Pulmonary artery endothelial cell (primary cell): Measurements from ENCODE around the gene BICC1. TPM values are rescaled to one million over a fixed set of nuclear protein-coding genes. Genes with fewer than 3 reads are reported as not detected.

Experiments
- DNase-seq: peaks from one replicate; pipeline ENCODE4 v3.0.0-alpha.2; 2011; ENCODE audit warnings: low read depth, low spot score
- total RNA-seq: library from RNA; depleted of rRNA; stranded (reverse); fragments of >200 nt; gene quantifications from 2 replicates; pipeline ENCODE4 v1.2.3, GENCODE V29; 2014

BICC1 gene
- total RNA-seq, 1 donor from 2014 or later, result 1.7 TPM

DNA sequence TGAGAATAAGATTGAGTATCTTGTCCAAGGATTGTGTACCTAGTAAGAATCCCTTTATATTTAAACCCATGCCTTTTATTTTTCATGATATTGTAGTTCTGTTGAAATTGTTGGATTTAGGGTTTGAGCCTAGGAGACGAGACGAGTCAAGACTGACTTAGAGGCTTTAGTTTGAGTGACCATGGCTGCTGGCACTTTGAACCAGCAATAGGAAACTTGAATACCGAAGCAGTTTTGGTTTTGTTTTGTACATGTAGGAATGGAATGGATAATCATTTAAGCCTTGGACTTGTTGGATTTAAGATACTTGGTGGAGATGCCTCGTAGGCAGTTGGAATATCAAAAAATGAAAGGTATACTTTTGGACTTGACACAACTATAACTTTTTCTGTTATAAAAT, 229.0 kb downstream of the BICC1 start:
- no peak for DNase-seq

DNA sequence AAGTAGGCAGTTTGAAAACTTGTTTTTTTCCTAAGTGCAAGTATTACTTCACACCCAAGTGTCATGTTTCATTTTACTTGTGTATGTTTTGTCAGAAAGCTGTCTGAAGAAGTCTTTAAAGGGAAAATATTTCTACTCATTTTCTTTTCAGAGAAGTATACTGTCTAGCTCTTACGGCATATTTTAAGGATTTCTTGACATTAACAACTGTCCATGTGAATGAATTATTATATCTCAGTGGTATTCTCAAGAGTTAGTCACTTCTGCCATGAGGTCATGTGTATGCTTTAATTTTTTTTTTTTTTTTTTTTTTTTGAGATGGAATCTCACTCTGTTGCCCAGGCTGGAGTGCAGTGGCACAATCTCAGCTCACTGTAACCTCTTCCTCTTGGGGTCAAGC, 229.5 kb downstream of the BICC1 start:
- DNase-seq, result no peak

DNA sequence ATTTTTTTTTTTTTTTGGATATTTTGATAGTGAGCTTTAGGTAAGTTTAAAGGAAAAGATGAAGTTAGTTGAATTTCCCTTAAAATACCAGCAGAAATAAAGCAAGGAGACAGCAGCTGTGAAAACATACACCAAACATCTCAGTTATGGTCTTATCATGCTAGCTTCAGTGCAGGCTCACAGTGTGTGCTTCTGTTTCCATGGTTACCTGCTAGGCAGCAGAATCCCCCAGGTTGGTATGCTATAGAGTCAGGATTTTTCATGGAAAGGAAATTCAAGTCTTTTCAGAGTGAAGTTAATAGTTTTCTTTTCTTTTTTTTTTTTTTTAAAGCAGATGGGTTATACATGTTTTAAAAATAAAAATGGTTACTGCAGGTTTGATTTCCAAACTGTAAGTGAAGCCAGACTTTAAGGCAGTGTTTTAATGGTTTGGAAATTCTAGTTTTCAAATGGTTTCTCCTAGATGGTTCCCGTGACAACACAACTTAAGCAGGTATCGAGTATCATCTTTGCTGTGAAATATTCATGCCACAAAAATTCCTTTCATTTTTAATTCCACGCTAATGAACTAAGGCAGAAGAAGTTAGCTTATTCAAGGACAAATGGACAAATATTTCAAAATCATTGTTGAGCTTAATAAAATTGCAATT, 230.9 kb downstream of the BICC1 start:
- no peak for DNase-seq

DNA sequence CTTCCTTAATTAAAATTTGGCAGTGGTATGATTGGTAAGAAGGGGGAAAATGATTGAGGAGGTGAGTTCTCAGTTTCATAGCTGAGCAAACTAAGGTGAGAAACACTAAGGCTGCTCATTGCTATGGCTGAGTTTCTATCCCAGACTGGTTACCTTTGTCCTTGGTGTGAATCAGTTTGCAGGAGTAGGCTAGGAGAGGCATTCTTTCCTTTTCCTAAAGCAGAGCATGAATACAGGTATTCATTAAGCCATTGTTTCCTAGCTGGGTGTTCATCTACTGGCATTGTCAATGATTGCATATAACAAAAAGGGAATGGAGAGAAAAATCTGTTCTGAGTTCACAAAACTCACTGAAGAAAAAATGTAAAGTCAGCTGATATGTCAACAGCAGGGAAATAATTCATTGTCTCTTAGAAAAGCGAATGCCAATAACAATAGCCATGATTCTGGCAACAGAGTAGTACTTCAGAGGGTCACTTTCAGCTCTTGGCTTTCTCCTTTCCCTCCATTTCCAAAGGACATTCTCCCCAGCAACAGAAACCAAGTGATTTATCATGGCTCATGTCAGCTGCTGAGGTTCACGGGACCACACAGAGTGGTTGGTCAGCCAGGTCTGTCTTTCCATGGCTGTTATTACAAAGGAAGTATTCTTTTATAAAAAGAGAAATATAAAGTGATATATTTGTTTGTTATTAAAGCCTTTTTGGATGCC, 234.0 kb downstream of the BICC1 start:
- DNase-seq, result no peak

DNA sequence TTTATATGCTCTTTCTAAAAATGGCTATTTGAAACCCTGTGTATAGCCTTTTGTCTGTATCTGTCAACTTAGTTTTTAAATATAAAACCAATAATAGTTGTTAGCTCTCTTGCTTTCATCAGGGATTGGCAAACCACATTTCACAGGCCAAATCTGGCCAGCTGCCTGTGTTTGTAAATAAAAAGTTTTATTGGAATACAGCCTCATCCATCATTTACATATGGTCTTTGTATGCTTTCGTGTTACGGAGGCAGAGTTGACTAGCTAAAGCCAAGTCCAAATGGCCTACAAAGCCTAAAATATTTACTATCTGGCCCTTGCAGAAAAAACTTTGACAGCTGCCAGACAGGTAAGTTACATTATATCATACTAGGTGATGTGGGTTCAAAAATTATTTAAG, 235.0 kb downstream of the BICC1 start:
- DNase-seq, result no peak

DNA sequence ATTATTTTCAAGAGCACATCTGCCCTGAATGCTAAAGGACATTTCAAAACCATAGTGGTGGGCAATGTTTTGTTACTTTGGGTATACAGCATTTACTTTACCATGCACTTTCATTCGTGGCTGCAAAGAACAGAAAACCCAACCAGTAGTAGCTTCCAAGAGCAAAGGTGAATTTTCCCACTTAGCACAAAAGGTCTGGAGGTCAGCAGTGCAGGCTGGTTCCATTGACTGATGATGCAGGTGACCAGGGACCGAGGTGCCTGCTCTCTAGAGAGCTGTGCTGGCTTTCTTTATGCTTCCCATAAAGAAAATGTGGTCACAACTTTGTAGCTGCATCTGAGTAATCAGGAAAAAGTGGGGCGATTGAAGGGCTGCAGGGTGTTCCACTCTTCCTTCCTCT, 240.0 kb downstream of the BICC1 start:
- no peak for DNase-seq

DNA sequence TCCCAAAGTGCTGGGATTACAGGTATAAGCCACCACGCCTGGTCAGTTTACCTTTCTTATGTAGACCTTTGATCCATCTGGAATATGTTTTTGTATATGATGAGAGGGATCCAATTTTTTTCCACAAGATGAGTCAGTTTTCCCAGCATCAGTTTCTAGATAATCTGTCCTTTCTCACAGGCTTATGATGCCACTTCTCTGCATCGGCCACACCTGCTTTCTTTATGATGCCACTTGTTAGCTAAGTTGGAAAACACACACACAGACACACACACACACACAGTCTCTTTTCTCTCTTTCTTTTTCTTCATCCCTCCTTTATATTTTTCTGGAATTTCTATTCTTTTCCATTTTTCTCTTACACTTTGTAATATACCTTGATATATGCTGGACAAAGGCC, 240.8 kb downstream of the BICC1 start:
- DNase-seq, result no peak

DNA sequence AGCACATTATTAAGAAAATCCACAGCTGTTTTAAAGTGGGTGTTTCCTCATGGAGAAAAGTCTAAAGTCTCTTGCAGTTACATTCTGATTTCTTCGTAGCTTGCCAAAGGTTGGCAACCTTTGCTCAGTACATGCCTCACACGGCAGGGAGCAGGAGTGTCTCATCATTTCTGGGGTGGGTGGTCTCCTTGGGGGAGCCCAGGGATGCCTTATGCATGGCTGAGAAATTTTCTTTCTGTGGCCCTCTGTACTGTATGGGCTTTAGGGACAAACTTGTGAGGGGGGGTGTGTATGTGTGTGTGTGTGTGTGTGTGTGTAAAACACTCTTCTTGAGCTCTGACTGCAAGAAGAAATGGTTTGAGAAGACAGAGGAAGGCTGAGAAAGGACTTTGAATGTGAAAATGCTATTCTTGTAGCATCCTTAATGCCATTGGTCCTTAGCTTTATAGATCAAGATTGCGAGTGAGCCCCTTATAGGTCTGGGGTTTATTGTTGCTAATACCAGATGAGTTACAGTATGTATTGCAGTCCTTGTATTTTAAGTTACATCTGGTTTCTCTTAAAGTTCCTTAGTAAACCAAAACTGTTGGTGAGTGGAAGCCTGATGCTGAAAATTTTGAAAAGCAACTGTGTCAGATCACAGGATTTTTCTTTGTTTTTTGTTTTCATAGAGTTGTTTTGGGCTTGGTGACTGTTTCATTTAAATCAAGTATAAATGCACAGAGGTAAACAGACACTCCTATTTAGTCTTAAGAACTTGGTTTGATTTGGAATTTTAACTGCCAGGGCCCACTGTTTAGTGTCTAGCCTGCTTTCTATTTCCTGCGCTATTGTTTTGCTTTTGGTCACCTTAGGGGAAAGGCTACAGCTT, 242.0 kb downstream of the BICC1 start:
- no peak for DNase-seq

DNA sequence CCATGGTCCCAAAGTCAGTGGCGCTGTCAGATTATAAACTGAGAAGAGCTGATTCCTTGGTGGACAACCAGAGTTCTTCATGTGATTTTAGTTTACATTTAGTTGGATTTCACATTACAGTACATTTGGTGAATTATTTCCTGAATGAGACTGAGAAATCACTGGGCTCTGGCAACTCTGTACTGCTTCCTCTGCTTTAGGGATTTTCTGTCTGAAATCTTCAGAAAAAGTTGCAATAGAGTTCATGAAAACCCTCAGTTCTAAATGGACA, 242.6 kb downstream of the BICC1 start:
- no peak for DNase-seq

DNA sequence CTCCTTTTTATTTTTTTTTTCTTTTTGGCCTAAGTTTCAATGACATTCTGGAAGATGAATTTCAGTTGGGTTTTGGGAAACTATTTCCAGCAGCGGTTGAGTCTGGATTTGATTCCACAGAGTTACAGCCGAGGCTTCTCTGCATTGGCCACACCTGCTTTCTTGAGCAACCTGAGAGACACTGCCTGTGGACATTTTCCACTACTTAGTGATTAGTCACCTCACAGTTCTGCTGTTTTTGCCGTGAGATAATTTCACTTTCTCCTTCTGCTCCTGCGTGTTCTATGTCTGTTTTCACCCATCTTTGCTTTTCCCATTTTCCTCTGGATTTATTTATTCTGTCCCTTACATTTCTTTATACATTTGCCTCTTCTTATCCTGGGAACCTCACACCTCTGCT, 243.0 kb downstream of the BICC1 start:
- no peak for DNase-seq

DNA sequence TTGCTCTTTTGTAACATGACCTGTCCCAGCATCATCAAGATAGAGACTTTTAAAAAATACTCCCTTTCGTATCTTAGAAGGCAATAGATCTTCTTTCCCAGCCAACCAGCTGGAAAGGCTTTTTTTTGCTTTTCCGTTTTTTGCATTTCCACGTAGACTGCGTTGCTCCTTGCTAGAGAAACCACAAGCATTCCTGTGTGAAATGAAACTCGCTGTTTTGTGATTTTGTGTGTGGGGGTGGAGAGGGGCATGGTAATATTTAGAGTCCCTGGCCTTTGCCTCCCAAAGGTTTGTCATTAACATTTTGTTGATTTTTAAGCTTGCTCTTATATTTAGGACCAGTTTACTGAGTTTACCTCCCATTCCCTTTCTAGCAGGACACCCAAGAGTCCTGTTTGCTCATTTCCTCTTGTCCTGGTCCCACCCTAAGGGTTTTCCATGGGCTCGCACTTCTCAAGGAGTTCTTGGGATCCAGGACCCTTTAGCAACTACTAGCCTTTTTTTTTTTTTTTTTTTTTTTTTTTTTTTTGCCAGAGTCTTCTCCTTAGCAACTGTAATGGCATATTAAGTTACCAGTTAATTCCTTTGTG, 243.6 kb downstream of the BICC1 start:
- DNase-seq, result no peak

DNA sequence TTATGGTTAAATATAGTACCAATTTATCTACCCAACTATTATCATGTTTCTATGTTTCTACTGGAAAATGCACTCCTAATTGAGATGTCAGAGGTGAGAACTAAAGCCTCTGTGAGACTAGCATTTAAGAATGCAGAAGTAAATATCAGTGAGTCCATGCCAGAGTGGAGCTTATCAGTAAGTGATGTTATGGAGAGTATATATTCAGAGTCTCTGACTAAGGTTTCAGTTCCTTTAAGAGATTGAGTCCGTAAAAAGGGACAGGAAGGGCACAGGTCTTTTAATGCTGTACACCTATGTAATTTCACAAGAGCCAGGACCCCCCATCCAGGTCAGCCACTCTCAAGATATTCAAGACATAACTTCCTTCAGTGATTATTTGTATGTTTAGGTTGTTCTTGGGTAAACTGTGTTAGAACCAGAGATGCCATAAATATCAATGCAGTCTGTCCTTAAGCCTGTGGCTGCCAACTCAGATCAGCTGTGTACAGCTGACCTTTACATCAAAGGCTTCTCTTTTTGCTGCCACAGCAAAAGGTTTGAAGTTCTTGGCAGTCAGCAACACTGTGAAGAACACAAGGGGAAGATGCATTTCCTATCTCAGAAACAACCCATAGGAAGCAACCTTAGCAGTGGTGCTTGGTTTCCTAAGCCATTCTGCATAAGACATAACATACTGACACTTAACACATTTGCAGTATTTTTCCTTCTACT, 244.8 kb downstream of the BICC1 start:
- DNase-seq, result no peak

DNA sequence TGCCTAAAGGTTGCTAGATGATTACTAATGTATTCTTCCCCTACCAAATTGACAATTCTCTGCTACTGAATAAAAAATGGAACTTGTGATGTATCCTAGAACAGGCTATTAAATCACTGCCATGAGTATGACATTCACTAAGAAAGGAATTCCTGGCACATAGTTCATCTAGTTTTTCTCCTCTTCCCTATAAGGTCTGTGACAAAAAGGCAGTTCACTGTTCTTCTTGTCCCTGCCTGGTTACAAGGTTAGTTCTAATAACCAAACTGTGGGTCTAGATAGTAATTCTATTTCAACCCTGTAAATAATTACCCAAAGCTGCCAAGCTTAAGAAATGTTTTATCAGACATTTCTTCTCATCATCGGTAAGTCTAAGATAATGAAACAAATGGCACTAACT, 245.6 kb downstream of the BICC1 start:
- DNase-seq, result no peak

DNA sequence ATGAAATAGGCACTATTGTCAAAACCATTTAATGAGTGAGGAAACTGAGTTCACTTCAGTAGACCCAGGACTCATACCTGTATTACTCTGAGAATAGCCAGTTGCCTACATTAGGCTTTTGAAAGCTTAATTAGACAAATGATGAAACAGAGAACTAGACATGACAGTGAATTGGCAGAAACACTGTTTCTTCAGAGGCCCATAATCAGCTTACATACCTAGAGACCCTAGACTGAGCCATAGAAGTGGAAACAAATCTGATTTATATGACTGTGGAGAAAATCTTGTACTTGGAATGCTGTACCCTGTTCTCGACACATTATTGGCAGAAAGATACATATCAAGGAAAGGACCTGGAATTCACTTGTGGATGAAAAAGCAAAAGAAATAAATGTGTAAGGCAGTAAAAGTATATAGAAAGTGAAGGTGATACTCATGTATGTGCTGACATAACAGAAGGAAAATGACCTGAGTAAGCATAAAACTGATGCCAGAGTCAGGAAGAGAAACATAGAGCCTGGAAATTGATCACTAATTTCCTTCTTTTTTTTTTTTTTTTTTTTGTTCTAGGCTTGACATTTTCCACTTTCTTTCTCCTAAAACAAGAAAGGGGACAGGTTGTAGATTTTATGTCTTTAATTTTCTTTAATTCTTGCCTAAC, 251.5 kb downstream of the BICC1 start:
- no peak for DNase-seq

DNA sequence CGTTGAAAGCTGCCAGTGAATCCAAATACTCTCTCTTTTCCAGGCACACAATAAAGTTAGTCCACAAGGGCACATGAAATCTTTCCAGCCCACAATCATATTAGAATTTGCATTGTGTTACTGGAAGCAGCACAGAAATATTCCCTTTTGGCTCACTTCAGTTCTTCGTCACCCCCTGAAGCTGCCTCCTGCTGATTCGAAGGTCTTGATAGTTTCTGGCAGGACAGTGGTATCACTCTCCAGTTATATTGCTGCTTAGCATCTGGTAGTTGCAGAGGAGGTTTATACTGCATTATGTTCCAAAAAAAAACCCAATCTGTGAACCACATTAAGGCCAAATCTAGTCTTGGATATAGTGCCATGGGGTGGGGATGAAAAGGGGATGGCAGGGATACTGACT, 253.2 kb downstream of the BICC1 start:
- DNase-seq, result no peak

DNA sequence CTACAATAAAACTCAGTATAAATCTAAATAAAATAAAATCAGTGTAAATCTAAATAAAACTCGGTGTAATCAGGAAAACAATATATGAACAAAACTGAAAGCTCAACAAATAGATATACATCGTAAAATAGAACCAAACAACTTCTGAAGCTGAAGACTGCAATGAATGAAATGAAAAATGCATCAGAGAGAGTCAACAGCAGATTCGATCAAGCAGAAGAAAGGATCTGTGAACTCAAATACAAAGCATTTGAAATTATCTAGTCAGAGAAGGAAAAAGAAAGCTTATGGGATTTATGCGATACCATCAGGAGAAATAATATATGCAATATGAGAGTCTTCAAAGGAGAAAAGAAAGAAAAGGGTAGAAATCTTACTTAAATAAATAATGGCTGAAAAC, 255.0 kb downstream of the BICC1 start:
- no peak for DNase-seq

DNA sequence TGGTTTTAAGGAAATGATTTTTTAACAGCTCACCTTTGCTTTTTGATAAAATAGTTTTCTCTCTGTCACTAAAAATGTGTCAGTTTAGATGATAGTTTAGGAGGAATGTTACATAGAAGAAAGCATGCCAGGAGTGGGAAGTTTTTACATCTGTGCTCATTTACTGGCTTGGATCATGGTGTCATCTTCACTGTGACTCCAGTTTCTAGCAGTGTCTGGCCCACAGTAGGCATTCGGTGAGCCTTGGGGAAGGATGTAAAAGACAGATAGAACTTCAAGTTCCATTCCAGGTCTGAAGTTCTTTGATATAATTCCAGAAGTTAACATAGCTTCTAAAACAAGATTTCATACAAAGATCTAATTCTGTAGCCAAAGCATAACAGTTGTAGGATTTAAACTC, 259.2 kb downstream of the BICC1 start:
- no peak for DNase-seq

DNA sequence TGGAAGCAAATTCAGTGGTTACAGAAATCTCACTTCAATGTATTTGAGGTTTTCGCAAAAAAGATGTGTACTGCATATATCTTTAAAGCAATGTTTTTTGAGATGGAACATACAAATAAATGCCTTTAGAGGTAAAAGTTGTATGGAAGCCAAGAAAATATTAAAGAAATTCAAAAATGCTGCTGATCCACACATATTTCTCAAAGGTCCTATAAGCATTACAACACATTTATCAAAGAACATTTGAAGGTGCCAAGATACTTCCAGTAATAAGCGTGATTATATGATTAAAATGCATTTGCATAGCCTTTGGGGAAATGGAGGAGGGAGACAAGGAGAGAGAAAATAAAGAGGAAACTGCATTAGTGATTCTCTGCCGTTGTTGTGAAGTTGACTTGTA, 260.1 kb downstream of the BICC1 start:
- DNase-seq, result no peak

DNA sequence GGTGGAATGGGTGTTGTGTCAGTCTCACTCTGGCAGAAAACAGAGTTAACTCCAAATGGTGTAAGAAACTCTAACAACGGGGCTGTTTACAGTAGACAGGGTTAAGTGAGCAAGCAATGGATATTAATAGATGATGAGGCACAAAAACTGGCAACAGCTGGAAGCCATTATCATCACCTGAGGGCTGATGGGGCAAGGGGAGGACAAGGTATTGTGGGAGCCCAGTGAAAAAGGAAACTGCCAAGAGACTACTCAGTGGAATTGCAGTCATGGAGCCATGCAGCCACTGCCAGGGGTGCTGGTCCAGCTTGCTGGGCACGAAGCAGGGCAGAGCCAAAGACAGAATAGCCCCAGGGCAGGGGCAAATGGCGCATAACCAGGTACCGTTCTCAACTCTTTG, 260.7 kb downstream of the BICC1 start:
- no peak for DNase-seq

DNA sequence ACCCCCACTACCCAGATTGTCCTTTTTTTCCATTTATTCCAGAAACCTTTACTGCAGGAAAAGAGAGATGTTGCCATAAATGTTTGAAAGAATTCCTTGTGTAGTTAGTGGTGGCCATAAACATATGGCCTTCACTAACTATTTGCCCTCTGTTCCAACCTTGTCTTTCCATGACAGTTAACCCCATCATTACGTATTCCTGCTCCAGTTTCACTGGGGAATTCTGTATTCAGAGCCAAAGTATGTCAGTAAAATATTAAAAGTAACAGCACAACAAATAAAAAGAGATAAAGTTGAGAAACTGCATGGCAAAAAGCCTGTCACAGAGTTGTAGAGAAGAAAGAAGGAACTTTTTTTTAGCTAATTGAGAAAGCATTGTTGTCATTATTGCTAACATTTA, 261.3 kb downstream of the BICC1 start:
- DNase-seq, result no peak

DNA sequence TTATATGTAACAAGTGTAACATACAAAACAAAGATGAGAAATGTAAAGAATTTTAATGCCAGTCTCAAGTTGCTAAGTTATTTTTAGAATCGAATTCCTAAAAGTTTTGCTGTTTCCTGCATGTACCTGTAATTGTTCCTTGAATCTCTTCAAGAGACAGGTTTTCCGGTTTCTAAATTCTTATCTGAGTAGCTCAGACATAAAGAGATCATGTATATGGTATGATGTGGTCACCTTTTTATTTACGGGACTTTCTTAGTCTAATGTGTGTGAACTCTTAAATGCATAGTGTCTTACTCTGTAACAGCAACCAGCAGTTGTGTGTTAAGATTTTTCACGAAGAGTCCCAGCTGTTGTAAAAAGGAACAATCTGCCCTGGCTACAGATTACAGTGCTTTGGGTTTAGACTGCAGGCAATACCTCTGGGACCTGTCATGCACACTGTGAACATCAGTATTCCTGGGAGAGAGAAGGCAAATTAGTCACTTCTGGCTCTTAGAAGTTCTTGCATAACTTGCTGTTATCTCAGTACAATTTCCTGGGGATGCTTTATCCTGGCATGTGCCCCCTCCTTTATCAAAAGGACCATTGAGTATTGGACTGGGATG, 263.4 kb downstream of the BICC1 start:
- no peak for DNase-seq
